Measurements from ENCODE around the gene FAM184A.

DNA sequence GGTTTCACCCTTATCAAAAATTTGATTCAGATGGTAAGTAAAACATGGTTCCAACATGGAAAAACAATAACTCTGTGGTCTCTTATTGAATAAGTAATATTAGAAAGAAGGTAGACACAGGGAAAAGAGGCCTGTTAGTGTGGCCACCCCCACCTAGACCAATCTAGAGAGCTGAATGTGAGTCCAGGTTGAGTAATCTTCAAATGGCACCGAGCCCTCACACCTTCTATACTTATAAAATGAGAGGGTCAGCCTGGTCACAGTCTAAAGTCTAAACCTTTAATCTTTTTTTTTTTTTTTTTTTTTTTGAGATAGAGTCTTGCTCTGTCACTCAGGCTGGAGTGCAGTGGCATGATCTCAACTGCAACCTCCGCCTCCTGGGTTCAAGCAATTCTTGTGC lies 6.9 kb downstream of the FAM184A start:
- TF ChIP-seq, protein P1, sequence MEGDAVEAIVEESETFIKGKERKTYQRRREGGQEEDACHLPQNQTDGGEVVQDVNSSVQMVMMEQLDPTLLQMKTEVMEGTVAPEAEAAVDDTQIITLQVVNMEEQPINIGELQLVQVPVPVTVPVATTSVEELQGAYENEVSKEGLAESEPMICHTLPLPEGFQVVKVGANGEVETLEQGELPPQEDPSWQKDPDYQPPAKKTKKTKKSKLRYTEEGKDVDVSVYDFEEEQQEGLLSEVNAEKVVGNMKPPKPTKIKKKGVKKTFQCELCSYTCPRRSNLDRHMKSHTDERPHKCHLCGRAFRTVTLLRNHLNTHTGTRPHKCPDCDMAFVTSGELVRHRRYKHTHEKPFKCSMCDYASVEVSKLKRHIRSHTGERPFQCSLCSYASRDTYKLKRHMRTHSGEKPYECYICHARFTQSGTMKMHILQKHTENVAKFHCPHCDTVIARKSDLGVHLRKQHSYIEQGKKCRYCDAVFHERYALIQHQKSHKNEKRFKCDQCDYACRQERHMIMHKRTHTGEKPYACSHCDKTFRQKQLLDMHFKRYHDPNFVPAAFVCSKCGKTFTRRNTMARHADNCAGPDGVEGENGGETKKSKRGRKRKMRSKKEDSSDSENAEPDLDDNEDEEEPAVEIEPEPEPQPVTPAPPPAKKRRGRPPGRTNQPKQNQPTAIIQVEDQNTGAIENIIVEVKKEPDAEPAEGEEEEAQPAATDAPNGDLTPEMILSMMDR (conservative IDR thresholded peaks at IDR 0.05; ENCODE audit: low read length), result no peak
- no peak for TF ChIP-seq EZH2phosphoT487 (IDR thresholded peaks at IDR 0.05; ENCODE audit: borderline replicate concordance)

All from Loucy (cell line).